ENCODE results near the gene WIPF3.
A peak's percentile ranks its signal among the peaks of the same experiment; 100 is the strongest.

The WIPF3 gene

DNA sequence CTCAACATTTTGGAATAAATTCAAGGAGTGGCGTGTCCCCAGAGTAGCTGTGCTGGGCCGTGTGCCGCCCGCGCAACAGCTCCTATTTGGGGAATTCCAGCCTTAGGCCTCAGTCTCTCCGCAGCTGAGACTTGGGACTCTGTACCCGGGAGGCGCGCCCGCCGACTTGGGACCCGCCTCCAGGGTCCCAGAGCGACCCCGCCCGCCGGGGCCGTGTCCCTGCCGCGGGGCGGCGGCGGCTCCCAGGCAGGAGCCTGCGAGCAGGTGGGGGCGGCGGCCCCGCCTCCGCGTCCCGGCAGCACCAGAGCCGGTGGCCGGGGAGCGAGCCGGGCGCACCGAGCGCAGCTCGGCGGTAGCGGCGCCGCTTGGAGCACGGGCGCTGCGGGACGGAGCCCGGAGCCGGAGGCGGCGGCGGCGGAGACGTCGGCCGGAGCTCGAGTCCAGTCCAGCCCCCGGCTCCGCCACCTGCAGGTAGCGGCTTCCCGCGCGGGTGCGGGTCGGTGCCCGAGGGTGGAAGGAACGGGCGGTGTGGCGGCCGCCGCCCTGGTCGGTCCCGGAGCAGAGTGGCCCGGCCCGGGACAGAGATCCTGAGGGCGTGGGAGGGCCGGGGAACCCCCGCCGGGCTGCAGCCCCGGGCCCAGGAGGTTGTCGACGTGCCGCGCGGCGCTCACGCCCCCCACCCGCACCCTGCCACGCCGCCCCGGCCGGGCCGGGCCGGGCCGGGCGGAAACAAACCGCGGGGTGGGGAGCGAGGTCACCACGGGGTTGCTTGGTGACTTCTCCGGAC, at the start of gene WIPF3:
Gene WIPF3, plus strand, starts transcription at position 301 of the 787 bp plus-strand sequence. CDS start 28,217 bp downstream, outside the sequence.
- no peak for DNase-seq (ENCODE audit: low read depth)

GRCh38 chr7:29763266-29763665, 43.0 kb upstream of the WIPF3 start:
- DNase-seq (ENCODE audit: low read depth), result no peak

DNA sequence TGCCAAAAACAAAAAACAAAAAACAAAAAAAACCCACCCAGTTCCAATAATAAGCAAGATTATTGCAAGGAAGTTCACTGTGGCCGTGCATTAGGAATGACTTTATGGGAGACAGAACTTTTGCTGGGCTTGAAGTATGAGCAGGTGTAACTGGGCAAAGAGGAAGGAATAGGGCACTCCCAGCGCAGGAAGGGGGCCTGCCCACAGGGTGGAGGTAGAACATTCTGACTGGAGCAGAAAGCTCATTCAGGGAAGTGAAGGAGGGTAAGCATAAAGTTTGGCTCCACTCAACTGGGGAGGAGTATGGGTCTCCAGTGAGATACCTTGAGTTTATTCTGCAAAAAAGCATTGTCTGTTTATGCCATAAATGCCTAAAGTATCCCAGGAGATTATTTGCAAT, 42.1 kb upstream of the WIPF3 start:
- no peak for DNase-seq (ENCODE audit: low read depth)

DNA sequence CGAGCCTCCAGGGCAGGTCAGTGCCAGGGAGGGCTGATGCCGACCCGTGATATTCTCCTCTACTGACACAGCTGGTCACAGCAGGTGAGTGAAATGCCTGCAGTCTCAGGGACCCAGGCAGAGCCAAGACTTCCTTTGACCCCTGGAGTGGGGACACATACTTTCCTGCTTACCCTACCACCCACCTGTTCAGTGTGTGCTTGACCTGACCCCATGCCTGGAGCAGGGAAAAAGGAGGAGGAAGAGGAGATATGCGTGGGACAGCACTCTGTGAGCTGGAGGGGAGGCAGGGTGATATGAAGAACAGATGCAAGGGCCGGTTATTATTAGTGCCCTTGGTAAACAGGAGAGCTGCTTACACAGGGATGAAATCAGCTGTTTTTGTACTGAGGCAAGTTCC, 40.8 kb upstream of the WIPF3 start:
- no peak for DNase-seq (ENCODE audit: low read depth)

- DNase-seq (ENCODE audit: low read depth), result no peak
These were observed 35.9 kb upstream of the WIPF3 start for GRCh38 chr7:29770371-29770770.

GRCh38 chr7:29771081-29771816, 35.1 kb upstream of the WIPF3 start:
- no peak for DNase-seq (ENCODE audit: low read depth)

GRCh38 chr7:29779017-29779416, 27.3 kb upstream of the WIPF3 start:
- no peak for DNase-seq (ENCODE audit: low read depth)

DNA sequence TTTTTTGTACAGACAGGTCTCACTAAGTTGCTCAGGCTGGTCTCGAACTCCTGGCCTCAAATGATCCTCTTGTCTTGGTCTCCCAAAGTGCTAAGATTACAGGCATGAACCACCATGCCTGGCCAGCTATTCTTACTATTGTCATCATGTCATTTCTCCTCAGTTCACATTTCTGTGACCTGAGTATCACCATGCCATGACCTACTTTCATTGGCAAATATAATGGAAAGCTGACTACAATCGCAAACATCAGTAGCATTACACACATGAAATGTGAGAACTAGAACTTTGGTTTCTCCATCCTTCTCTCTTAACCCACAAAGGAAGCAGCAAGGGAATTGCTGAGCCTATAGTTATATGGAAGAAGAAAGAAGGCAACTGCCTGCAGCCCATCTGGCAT, 26.0 kb upstream of the WIPF3 start:
- no peak for DNase-seq (ENCODE audit: low read depth)

DNA sequence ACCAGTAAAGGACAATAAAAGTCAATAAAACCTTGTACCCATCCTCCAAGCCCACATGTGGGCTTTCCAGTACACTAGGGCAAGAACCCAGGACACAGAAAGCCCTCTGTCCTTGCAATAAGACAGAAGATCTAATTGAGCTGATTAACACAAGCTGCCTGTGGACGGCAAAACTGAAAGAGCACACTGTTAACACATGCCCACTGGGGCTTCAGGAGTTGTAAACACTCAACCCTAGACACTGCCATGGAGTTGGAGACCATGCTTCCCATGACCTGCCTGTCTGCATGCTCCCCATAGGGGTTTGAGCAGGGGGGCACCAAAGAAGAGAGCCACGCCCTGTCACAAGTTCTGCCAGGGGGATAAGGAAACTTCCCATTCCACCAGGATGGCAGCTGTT, 22.6 kb upstream of the WIPF3 start:
- DNase-seq (ENCODE audit: low read depth), result no peak

- DNase-seq (ENCODE audit: low read depth), result no peak
These were observed 12.8 kb upstream of the WIPF3 start for GRCh38 chr7:29793507-29793906.

DNA sequence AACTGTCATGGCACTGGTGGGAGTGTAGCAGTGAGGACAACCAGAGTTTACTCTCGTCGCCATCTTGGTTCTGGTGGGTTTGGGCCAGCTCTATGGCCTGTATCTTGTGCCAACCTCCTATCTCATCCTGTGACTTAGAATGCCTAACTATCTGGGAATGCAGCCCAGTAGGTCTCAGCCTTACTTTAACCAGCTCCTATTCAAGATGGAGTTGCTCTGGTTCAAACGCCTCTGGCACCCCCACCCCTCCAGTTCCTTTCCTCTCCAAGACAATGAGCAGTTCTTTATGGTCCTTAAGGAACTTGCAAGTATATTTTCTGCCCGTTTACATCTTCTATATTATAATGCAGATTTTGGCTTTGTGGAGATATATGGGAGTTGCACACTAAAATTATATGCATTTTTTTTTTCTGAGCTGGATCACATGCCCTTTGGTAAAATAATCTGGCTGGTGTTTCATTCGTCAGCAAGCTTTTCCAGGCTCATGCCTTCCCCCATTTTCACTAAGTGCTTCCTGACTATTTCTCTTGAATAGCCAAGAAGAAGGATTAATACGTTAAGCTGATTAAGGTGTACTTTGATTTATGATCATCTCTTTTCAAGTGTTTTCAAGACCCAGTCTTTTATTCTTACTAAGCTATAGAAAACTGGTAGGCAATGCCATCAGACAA, 11.2 kb upstream of the WIPF3 start:
- DNase-seq (ENCODE audit: low read depth), result no peak

DNA sequence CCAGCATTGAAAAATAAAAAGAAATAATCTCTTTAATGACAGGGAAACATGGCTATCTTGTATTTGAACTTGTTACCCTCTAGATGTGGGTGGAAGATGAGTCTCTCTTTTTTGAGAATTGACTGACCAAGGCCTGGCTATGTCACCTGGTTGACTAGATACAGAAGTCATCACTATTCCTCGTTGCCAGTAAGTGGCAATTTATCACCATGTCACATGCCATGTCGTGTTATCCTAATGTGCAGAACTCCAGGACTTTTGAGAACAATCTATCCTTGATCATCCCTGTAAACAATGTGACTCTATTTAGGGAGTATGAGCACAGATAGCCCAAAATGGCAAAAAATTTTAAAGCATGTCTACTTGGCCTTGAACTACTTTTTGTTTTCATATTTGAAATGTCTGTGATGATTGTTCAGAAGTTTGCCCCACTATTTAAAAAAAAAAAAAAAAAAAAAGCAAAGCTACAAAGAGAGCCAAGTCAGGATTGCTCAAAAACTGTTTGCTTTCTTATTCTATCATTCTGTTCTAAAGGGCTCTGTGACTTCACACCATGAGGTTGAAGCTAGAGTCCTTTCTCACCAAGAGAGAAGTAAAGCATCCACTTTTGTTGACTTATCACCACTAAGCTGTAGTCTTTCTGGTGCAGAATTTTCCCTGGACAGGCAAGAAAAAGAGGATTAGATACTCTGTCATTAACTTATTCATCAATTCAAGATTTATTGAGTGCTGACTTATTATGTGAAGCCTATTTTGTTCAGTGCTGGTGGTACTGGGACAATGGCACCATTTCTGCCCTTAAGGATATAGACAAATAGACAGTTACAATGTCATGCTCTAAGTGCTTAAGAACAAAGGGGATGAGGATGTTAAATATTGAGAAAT, 10.4 kb upstream of the WIPF3 start:
- DNase-seq (ENCODE audit: low read depth), result peak; percentile 12

GRCh38 chr7:29797112-29797944, 9.0 kb upstream of the WIPF3 start:
- DNase-seq (ENCODE audit: low read depth), result no peak

DNA sequence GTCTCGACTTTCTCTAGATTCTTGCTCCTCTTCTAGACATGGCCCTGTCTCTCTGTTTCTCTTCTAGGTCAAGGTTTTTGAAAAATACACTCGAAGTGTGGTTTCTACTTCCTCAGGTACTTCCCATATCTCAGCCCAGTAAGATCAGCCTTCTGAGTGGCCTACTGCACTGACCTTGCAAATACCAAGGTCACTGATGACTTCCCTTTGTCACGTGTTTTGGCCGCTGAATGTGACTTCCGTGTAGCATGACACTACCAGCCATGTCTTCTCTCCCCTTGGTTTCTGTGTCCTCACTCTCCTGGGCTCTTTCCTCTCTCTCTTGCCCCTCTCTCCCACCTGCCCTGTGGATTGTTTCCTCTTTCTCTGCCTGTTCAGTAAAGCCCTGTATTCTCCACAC, 7.9 kb upstream of the WIPF3 start:
- no peak for DNase-seq (ENCODE audit: low read depth)

DNA sequence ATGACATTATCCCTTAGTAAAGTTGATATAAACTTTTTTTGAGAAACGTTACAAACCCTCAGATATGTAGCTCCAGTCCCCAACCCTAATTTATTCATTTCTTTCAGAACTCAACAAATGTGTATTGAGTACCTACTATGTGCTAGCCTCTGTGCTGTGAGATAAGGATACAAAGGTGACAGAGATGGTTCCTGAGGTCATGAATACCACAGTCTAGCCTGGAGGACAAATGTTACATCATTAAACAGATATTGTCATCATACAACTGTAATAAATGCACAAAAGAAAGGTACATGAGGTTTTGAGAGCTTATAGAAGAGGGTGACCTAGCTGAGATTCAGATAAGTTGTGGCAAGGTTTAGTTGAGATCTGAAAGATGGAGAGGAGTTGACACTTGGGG, 4.4 kb upstream of the WIPF3 start:
- no peak for DNase-seq (ENCODE audit: low read depth)

GRCh38 chr7:29805031-29805430, 1.3 kb upstream of the WIPF3 start:
- DNase-seq (ENCODE audit: low read depth), result no peak

- no peak for DNase-seq (ENCODE audit: low read depth)
These were observed 461 bp upstream of the WIPF3 start for GRCh38 chr7:29805886-29806207.

DNA sequence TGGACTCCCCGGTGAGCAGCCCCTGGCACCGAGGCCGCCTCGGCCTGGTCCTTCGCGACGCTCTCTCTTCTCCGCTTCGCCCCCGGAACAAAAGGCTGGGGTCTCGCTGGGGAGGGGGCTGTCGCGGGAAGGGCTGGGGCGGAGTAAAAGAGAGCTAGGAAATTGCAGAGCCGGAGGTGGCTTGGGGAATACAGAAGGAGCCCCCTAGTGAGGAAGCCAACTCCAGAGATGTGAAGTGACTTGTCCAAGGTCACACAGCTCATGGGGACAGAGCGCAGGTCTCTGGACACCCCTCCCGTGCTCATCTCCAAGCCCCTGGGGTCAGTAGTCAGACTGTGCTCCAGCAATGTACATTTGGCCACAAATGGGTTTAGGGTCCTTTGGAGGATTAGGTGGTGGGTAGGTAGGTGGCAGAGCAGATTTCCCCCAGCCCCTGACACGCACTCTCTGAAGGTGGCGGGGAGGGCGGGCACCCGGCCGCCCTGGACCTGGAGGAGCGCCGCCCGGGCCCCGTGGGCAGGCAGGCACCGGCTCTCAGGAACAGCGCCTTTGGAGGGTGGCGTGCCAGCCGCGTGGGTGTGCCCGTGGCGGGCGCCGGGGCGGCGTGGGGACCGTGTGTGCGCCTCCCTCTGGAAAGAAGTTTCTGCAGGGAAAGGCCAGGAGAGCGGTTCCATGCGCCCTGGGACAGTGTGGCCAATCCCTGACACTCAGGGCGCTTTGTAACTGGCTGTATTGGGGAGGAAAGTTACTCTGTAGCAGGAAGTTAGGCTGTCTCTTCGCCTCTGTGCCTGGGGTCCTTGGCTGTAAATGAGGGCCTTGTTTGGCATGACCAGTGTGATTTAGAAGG, 910 bp downstream of the WIPF3 start:
- DNase-seq (ENCODE audit: low read depth), result no peak

DNA sequence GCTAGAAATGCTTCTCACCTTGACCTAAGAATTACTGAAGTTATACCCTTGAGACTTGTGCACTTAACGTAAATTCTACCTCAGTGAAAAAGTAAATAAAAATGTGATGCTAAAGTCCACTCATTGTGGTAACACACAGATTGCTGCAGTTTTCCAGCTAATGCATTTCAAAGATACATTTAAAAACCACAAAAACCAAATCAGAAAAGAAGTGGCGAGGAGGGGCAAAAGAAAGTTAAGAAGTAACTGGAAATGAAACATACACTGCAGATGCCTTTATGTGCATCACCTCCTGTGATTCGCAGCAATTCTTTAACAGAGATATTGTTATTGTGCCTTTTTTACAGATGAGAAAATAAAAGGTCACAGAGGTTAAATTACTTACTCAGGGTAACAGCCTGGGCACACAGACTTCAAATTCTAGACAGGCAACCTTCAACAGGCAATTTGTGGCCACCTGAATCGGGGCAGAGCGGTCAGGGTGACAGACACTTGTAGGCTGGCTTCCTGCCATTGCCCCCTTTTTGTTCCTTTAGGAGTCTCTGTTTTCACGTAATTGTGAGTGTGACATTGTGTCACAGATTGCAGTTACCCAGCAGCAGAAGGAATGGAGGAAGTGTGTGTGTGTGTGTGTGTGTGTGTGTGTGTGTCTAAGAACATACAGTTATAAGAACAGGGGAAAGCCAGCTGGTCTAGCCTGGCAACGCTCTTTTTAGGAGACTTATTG, 1.9 kb downstream of the WIPF3 start:
- DNase-seq (ENCODE audit: low read depth), result no peak

Measured in GM04503 (cell line).